ACHN (cell line): Measurements from ENCODE around the gene HDHD5.

Source experiments
- DNase-seq: peaks from one replicate; pipeline ENCODE4 v3.0.0-alpha.2; 2015
- in situ Hi-C: cut with HindIII; loops from 2 replicates; pipeline ENCODE4 v1.10.0; 2017; ENCODE audit warnings: low sequenced_read_pairs, low pct_ligation_motif_present, low pct_unique_long_range_greater_than_20kb

Gene HDHD5

DNA sequence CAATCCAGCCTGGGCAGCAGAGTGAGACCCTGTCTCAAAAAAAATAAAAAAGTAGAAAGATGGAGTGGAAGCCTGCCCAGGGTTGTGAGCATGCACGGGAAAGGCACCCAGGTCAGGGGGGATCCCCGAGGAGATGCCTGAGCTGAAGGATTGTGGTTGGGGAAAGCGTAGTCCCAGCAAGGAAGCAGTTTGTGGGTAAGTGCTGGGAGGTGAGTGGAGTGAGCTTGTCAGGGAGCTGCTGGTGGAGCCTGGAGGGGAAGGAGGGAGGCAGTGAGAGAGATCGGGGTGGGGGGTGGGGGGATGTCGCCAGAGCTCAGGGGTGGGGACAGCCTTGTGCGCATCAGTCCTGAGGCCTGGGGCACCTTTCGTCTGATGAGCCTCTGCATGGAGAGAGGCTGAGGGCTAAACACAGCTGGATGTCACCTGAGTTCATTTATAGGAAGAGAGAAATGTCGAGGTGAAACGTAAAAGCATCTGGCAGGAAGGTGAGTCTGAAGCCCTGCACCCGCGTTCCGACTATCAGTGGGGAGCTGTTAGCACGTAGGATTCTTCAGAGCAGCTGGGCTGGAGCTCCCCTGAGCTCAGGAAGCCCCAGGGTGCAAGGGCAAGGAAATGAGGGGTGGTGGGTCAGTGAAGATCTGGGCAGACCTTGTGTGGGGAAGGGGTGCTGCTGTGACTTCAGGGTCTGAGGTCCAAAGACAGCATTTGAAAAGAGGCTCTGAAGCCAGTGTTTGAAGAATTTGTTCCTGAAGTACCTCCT, 48.1 kb downstream of the HDHD5 start:
- in situ Hi-C loops: no loop called here
- DNase-seq: no peak

DNA sequence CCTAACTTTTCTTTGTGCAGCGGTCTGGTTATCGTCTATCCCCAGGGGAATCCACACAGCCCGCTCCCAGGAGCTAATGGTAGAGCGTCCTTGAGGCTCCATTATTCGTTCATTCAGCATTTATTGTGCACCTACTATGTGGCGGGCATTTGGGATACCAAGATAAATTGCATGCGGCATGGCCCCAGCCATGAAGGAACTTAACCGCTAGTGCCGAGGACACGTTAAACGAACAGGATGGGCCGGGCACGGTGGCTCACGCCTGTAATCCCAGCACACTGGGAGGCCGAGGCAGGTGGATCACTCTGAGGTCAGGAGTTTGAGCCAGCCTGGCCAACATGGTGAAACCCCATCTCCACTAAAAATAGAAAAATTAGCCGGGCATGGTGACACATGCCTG, 49.1 kb downstream of the HDHD5 start:
- in situ Hi-C loops: no loop called here
- DNase-seq: no peak

DNA sequence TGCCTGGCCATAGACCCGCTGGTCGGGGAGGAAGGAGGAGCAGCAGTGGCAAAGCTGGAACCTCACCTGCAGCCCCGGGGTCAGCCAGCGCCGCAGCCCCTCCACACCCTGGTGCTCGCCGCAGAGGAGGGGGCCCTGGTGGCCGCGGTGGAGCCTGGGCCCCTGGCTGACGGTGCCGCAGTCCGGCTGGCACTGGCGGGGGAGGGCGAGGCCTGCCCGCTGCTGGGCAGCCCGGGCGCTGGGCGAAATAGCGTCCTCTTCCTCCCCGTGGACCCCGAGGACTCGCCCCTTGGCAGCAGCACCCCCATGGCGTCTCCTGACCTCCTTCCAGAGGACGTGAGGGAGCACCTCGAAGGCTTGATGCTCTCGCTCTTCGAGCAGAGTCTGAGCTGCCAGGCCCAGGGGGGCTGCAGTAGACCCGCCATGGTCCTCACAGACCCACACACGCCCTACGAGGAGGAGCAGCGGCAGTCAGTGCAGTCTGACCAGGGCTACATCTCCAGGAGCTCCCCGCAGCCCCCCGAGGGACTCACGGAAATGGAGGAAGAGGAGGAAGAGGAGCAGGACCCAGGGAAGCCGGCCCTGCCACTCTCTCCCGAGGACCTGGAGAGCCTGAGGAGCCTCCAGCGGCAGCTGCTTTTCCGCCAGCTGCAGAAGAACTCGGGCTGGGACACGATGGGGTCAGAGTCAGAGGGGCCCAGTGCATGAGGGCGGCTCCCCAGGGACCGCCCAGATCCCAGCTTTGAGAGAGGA, 49.8 kb downstream of the HDHD5 start:
- in situ Hi-C loops: no loop called here
- no peak for DNase-seq

DNA sequence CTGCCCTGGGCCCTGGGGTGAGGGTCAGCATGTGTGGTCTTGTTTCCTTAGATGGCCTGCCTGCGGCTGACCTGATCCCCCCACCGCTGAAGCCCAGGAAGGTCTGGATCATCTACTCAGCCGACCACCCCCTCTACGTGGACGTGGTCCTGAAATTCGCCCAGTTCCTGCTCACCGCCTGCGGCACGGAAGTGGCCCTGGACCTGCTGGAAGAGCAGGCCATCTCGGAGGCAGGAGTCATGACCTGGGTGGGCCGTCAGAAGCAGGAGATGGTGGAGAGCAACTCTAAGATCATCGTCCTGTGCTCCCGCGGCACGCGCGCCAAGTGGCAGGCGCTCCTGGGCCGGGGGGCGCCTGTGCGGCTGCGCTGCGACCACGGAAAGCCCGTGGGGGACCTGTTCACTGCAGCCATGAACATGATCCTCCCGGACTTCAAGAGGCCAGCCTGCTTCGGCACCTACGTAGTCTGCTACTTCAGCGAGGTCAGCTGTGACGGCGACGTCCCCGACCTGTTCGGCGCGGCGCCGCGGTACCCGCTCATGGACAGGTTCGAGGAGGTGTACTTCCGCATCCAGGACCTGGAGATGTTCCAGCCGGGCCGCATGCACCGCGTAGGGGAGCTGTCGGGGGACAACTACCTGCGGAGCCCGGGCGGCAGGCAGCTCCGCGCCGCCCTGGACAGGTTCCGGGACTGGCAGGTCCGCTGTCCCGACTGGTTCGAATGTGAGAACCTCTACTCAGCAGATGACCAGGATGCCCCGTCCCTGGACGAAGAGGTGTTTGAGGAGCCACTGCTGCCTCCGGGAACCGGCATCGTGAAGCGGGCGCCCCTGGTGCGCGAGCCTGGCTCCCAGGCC, 50.6 kb downstream of the HDHD5 start:
- in situ Hi-C loops: no loop called here
- DNase-seq: no peak

DNA sequence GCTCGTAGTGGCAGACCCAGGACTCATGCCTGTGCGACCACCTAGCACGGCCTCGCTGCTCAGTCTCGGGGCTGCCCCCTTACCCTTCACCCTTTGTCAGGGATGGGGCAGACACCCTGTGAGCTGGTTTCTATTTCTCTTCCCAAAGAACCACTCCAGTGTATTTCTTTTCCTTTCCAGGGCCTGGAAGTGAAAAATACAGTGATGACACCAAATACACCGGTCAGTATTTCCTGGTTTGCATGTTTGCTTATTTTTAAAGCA, 51.6 kb downstream of the HDHD5 start:
- in situ Hi-C loops: no loop called here
- no peak for DNase-seq

DNA sequence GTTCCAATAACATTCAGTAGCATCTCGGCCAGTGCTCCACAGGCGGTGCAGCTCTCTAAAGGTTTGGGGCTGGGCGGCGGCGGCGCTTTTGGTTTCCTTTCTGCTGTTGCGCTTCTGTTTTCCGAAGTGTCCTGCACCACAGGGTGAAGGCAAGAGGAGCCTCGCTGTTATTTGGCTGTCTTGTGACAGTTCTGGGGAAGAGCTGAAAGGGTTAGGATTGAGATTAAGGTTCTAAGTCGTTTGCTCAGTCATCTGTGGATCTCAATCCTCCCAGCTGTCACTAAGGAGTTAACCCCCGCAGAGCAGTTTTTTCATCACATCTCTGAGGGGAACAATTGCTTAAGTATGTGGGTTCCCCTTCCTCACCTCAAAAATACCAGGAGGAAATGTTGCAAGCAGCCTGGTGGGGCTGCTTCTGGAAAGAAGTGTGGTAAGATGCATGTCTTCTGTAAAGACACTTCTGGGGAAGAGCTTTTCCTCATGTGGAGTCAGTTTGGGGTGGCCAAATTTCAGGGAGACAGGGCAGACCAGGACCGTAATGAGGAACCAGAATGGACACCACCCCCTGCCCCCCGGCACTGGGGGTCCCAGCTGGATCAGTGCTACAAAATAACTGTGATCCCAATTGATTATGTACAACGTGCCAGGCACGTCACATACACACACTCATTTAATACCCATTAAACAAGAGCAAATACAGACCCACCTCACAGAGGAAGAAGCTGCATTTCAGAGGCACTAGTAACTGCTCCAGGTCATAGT, 52.1 kb downstream of the HDHD5 start:
- in situ Hi-C loops: no loop called here
- DNase-seq: no peak

DNA sequence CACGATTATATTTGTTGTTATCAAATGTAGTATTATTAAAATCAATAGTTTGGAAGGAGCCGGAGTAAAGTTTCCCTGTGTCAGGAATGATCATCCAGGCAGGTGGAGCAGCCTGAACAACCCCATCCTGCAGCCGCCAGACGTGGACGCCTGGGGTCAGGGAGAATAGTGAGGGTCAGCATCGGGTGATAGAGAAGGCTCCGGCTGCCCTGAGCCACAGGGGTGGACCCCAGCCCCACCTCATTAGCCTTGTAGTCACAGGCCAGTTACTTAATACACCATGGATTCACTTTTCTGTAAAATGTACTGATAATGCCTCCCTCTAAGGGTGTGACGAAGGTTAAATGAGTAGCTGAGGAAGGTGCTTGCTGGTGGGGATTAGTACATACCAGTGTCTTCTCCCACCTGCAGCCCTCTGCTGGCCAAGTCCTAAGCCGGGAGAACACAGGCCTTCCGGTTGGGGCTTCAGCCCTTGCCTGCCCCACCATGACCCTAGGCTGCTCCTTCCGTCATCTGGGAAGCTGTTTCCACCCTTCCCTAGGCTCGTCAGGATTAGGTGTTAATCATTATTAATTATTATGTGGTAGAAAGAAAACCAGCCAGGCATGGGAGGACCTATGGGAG, 52.8 kb downstream of the HDHD5 start:
- DNase-seq: no peak
- in situ Hi-C loops: no loop called here

DNA sequence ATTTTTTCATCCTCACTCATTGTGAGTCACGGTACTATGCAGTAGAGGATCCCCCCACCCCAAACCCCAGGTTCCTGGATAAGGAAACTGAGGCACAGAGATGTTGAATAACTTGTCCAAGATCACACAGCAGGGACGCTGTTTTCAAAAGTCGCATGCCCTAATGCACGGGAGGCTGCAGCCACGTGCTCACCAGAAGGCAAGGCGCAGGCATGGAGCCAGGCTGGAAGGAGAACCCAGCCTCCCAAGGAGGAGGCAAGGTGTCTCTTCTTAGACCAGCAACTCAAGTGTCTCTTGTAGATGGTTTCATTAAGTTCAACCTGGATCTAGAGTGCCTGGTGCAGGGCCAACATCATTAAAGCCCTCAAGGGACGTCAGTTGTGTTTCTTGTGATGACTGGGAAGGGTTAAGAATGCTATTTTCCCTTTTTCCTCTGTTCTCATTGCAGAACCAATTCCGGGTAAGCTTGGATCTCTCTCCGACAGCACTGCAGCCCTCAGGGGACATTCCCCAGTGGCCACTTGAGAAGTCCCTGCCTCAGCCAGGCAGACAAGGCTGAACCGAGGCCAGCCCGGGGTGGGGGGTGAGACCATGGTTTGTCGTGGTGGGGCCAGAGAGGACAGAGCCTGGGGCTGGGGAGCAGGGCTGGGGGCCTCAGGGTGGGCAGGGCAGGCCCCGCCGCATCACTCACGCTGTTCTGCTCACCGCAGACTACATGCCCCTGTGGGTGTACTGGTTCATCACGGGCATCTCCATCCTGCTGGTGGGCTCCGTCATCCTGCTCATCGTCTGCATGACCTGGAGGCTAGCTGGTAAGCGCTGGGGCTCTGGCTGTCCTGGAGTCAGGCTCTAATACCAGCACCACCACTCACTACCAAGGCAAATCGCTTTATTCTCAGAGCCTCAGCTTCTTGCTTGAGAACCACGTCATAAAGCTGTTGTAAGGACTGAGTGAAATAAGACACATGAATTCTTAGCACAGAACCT, 53.6 kb downstream of the HDHD5 start:
- no peak for DNase-seq
- in situ Hi-C loops: no loop called here

DNA sequence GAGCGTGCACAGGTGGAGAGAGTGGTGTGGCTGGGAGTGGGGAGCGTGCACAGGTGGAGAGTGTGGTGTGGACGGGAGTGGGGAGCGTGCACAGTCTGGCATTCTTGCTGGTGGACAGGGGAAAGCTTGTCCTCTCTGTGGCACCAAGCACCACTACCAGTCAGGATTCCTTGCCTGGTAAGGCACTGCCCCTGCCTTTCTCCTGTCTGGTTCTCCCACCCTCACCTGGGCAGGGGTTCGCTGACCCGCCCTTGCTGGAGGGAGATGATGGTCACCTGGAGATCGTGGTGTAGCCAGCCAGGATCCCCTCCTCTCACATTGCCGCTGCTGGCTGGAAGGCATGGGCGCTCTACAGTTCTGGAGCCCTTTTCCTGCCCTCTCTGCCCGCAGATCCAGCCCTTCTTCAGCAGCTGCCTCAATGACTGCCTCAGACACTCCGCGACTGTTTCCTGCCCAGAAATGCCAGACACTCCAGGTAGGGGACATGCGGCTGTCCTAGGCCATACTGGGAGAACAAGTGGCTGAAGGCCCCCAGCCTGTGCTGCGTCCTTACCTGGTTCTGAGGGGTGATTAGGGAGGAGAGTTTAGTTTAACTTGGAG, 54.6 kb downstream of the HDHD5 start:
- in situ Hi-C loops: no loop called here
- no peak for DNase-seq

DNA sequence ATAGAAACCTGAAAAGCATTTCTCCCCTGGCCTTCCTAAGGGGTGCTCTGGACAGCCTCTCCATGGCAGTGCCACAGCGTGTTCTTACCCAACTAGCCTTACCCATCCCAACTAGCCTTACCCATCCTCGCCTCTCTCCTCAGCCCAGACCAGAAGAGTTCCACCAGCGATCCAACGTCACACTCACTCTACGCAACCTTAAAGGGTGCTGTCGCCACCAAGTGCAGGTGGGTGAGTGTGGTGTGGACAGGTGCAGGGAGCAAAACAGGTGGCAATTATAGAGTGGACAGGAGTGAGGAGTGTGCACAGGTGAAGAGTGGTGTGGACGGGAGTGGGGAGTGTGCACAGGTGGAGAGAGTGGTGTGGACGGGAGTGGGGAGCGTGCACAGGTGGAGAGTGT, 55.7 kb downstream of the HDHD5 start:
- DNase-seq: no peak
- in situ Hi-C loops: no loop called here

DNA sequence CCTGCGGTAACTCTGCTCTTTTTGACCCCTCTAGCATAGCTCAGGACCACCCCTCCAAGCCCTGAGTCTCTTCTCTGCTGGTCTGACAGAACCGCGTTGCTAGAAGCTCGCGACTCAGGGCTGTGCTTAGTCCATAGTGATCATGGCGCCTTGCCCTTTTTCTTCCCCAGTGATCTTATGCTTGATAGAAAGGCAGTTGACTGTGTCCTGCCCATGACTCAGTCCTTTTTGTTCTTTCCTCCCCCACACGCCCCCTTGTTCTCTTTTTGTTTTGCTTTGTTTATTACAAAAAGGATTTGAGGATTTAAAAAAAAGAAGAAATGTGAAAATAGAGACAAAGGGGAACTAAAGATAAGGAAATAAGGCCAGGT, 56.8 kb downstream of the HDHD5 start:
- no peak for DNase-seq
- in situ Hi-C loops: no loop called here

DNA sequence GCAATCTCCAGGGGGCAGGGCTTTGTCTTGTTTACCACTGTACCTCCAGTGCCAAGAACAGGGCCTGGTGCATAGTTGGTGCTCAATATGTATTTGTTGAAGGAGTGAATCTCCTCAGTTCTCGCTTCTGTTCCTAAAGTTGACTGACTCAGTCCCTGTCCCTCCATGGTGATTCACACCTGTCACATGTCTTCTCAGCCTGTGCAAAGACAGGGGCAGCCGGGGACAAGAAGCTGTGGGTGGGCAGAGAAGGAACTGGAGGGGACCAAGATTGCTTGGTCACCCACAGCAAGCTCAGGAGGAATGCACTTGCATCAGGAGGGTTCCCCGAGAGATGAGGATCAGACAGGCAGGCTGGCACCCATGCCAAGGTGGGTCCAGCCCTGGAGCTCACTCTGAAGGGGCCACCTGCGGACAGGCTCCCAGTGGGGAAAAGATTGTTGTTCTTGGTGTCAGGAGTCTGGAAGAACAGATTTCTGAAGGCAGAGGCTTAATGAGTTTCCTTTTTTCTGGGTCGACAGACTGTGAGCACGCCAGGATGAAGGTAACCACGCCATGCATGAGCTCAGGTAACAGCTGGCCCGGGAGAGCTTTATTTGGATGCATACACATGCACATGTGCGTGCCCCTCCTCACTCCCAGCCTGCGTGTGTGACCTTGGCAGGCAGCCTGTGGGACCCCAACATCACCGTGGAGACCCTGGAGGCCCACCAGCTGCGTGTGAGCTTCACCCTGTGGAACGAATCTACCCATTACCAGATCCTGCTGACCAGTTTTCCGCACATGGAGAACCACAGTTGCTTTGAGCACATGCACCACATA, 57.4 kb downstream of the HDHD5 start:
- in situ Hi-C loops: no loop called here
- DNase-seq: no peak

DNA sequence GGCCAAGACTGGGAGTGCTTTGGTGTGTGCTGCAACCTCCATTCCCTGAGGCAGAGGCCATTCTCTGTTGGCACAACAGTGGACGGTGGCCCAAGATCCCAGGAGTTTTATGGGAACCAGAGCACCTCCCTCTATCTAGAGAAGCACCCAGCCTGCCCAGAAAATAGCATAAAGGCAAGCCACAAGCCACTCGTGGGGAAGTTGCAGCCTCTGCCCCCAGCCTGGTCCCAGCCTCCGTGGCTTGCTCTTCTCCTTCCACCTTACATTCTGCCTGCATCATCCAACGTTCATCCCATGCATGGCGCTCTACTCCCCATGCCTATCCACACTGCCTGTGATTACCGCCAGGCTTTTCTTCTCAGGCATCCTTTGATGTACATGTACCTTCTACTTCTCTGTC, 58.5 kb downstream of the HDHD5 start:
- in situ Hi-C loops: no loop called here
- DNase-seq: no peak

DNA sequence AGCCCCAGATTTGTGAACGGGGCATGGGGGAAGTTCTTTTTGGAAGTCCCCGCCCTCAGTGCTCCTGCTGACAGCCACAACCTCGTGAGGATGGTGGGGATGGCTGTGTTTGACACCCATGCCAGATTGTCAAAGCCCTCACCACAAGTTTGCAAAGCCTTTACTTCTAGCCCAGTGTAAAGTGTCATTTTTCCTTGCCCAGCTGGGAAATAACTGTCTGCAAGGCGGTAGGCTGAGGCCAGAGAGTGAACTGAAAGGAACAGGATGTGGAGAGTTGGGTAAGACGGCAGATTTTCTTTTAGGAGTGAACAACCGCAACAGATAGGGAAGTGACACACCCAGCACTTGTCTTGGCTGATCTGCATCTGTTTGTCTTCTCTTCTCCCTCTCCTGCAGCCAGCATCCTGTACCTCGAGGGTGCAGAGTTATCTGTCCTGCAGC, 60.7 kb downstream of the HDHD5 start:
- in situ Hi-C loops: no loop called here
- DNase-seq: no peak

DNA sequence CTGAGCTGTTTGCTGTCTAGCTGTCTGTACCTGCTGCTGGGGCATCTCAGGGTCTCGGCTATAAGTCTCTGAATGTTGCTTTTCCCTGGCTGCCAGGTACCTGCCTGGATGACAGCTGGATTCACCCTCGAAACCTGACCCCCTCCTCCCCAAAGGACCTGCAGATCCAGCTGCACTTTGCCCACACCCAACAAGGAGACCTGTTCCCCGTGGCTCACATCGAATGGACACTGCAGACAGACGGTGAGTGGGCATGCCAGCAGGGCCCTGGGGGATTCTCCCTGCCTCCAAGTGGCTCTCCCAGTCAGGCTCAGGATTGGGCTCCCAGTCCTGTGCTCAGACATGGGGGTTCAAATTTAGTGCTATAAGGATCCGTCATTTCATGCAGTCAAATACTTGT, 61.4 kb downstream of the HDHD5 start:
- in situ Hi-C loops: no loop called here
- no peak for DNase-seq

DNA sequence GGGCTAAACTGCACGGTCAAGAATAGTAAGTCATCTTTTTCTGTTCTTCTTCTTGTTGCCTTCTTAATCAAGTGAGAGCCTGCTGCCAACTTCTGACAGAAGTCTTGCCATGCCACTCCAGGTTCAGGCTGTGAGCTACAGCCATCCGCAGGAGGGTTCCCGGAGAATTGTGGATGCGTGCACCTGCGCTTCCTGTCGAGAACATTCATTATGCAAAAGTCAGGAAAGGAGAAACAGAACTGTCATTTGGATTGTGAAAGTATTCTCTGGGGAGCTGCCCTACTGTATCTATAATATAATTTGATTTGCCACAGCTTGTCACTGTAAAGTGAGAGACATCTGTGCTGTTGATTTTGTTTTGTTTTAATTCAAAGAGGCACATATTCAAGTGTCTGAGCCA, 62.0 kb downstream of the HDHD5 start:
- in situ Hi-C loops: no loop called here
- no peak for DNase-seq
